HG02981 (cell line): Measurements from ENCODE around the gene FAM78A.
"Not testable (repeated sequence)": the region's sequence is repeated elsewhere in the genome, so short reads cannot be mapped to it uniquely, and the experiment has no call there.

Source experiments
- ATAC-seq: cut with Tn5 transposase; IDR thresholded peaks from one replicate; pipeline ENCODE4 v1.9.1; 2021; ENCODE audit warnings: mild to moderate bottlenecking, moderate library complexity; ENCODE audit not compliant: unreplicated experiment

The FAM78A gene

GRCh38 chr9:131216806-131217205, 59.5 kb downstream of the FAM78A start:
- no peak for ATAC-seq

- ATAC-seq = no peak
Measured at GRCh38 chr9:131214876-131215275, 61.4 kb downstream of the FAM78A start.

- ATAC-seq = no peak
Measured at GRCh38 chr9:131214286-131214856, 61.9 kb downstream of the FAM78A start.

- ATAC-seq = not testable (repeated sequence)
Measured at GRCh38 chr9:131211920-131212319, 64.4 kb downstream of the FAM78A start.
